NCI-H2081 treated with DMSO at 0.1 percent for 48 hours (cell line): ENCODE data around the gene MEIS2.

Experiments
- DNase-seq: peaks from one replicate; lab custom pipeline; 2025; lab: John Stamatoyannopoulos, UW

Gene MEIS2

GRCh38 chr15:37041042-37041441 is 59.3 kb downstream of the MEIS2 start:
- DNase-seq, result no peak

DNA sequence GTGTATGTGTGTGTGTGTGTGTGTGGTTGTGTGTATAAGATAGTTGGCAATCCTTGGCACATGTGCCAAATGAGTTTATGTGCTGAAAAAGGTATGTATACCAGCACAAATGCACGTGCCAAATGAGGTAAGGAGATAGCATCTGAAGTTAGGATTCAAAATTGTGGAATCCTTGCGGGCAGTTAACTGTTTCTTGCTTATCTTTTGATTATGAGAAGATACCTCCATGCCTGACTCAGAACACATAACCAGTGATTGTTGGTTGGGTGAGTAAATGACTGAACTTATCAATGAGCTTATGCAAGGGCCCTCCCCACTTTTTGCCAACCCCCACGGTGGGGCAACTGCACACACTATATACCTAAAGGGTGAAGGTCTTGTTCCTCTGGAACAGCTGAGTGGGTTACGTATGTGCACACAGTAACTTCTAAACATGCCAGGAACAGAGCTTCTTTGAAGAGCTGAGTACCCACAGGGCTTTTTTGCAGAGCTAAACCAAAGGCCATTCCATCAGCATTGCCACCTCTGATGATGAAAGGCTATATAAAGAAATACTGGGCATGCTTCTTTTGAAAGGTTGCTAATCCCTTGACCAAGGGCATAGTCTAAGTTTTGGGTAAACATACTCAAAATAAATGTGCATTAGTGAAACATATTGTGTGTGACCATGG is 60.1 kb downstream of the MEIS2 start:
- no peak for DNase-seq

- no peak for DNase-seq
Observed at GRCh38 chr15:37038716-37039106, 61.6 kb downstream of the MEIS2 start.

DNA sequence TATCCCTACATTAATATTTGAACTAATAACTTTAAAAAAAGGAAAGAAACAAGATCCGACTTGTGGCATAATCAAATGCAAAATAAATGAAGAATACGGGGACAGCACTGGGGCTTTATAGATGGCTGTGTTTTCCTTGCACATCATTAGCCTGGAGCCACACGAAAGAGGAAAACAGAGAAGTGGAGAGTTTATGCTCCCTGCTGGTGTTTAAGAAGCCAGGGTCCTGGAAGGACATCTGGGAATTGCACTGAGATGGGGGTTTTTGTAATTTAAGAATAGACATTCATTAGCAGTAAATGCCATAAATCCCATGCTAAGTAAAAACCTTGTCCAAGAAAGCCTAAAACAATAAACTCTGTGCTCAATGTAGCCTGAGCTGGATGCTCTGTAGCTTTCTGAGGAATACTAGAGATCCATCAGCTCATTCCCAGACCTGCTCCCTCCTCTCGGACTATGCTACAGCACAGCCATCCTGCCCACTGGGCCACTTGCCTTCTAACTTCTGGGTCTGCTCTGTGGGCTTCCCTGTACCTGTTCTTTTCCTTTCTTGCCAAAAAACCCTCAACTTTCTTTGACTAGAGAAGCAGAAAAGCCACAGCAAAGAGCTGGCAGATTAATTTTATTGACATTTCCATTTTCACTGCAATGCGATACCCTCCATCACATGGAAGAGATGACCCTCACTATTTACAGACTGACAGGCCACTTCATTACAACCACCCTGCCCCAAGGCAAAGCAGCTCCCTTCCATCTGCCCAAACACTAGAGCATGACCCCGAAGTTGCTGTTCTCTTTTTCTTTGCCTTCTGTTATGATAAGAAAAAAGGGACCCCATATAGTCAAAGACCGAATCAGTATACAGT is 62.3 kb downstream of the MEIS2 start:
- no peak for DNase-seq

GRCh38 chr15:37037071-37037655 is 63.2 kb downstream of the MEIS2 start:
- no peak for DNase-seq

GRCh38 chr15:37034835-37035748 is 65.3 kb downstream of the MEIS2 start:
- no peak for DNase-seq

DNA sequence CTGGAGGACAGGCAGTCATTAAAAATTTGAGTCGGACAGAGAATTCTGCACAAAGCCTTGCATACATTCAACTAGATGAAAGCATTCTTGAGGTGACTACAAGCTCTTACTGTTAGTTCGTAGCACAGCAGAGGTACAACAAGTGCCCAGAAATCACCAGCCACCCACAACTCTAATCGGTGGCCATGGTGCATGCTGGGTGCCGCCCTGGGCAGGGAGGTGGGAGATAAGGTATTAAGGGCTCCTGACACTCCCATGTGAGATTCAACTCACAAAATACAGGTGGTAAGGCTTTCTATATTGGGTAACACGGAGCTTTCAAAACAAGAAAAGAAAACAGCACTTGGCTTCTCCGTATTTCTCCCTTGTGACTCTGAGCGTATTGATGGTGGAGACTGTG is 66.0 kb downstream of the MEIS2 start:
- DNase-seq, result no peak

GRCh38 chr15:37032091-37032775 is 68.1 kb downstream of the MEIS2 start:
- no peak for DNase-seq

DNA sequence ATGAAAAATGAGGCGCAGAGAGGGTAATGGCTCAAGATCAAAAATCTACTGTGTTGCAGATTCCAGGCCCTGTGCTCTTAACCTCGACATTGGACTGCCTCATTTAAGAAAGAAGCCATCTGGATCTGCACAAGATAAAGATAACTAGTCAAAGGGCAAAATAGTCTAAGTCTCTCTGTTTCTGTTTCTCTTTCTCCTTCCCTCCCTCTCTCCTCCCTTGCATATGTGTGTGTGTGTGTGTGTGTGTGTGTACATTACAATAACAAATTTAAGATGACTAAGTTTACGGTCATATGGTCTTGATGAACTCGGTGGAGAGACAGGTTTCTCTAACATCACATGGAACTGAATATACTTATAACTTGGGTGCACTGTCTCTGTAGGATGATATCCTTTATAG is 69.2 kb downstream of the MEIS2 start:
- DNase-seq, result no peak

DNA sequence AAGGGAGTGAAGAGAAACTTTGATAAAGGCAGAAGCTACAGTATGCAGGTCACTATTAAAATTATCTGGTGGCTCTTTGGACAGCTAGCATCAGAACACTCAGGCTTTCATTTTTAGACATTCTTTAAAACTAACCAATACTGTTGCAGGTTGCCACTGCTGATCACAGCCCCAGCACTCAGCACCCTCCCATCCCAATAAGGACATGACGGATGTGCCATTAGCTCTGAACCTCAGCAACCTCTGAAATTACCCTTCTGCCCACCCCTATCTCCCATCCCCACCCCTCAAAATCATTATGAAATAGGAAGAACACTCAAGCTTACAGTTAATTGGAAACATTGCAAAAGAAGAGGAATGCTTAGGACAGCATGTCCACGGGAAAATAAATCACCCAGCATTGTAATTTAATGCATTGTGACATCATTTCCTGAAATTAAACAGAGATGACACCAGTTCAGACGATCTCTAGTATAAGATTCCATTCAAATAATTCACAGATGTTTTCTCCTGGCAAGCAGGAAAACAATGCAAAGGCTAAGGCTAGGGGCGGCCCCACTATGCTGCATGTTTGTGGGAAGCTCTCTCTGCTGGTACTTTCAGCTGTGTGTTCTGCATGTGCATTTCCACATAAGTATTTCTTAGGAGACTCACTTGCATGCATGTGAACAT is 71.6 kb downstream of the MEIS2 start:
- DNase-seq, result no peak

DNA sequence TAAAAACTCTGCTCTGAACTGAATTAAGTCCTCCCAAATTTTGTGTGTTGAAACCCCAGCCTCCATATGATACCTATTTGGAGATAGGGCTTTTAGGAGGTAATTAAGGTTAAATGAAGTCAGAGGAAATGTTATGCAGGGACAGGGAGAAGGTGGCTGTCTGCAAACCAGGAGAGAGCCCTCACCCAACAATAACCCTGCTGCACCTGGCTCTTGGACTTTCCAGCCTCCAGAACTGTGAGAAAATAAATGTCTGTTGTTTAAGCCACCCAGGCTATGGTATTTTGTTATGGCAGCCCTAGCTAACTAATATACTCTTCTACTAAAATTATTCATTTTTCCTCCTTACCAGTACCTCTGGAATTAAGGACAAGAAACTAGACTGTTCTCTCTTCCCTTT is 79.5 kb downstream of the MEIS2 start:
- no peak for DNase-seq

DNA sequence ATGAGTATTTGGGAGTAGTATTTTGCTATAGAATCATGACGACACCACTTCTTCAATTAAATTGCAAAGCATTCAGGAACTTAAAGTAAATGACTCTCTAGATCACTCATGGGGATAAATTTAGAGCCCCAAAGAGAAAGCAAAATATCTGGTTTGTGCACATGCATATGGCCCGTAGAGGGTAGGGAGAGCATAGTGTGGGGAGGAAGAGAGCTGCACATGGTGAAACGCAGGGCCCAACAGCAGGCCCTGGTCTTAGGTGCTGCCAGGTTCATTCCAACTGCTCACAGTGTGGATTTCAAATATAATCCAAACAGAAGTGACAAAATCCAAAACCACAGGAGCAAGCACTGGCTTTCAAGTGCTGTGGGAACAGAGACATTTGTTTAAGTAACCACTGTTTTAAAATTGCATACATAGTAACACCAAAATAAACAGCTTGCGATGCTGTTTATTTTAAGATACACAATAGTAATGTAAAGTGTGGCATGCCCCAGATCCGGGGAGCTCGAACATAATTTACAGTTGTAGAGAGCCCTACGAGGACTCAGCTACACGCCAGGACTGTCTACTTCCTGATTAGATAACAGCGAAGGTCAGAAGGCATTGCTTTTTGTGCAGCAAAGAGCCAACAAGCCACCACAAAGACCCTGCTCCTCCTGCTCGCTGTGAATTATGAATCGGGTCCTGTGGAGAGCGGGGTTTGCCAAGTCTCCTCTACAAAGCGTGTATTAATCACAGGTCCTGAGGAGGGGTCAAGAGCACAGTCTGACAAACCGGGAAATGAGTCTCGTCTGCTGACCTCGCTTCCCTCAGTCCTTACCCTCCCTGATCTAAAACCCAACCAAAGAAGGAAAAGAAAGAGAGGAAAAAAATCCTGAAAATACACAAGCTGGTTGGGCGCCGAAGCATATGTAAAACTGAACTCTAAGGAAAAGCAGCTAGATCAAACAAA is 80.6 kb downstream of the MEIS2 start:
- peak; percentile 87 for DNase-seq

DNA sequence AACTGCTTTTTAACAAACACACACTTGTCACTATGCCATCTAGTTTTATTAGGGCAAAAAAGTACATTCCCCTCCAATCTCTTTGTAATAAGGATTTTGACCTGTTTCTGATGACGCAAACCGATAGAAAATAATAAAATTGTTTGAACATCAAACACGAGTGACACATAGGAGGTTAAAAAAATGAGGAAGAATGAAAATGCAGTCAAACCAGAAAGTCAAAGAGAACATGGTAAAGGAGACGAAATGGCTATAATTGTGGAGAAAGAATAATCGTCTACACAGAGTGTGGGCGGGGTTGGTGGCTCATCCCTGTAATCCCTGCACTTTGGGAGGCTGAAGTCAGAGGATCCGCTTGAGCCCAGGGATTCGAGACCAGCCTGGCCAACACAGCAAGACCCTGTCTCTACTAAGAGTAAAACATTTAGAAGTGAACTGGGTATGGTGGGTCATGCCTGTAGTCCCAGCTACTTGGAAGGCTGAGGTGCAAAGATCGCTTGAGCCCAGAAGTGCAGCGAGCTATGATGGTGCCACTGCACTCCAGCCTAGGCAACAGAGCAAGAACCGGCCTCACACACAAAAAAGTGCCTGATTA is 83.2 kb downstream of the MEIS2 start:
- no peak for DNase-seq

DNA sequence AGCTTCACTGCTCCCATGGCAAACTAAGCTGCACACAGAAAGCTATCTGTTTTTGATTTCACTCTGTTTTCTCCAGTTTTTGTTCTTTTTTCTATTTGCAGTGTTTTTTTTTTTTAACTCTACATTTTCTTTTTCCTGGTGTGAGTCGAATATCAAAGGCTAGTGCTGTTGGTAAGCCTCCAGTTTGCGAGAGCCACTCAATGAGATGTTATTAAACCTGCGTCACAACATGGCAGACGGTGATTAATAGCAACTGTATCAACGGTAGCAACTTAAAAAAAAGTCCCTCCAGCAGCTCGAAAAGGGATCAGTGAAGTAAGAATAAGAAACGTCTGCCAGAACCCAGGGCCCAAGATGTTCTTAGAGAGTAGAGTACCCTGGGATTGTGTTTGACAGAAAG is 84.1 kb downstream of the MEIS2 start:
- DNase-seq, result no peak

GRCh38 chr15:37015451-37015850 is 84.9 kb downstream of the MEIS2 start:
- DNase-seq, result no peak

DNA sequence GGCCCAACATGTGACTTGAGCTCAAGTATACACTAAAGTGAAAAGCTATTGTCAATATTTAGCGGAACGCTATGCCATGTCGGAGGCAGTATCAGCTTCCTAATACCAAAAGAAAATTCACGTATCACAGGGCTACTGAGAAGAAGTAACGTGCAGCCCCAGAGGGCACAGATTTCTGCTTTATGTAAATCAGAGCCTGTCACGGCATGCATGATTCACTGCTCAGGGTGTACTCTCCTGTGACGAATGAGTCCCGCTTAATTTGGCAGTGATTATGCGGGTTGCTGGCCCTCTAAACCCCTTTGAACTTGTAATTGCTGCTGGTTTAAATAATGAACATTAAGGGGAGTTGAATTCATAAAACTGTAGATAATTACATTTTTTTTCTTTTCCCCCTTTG is 85.3 kb downstream of the MEIS2 start:
- no peak for DNase-seq

- no peak for DNase-seq
Observed at GRCh38 chr15:37014566-37014965, 85.8 kb downstream of the MEIS2 start.

DNA sequence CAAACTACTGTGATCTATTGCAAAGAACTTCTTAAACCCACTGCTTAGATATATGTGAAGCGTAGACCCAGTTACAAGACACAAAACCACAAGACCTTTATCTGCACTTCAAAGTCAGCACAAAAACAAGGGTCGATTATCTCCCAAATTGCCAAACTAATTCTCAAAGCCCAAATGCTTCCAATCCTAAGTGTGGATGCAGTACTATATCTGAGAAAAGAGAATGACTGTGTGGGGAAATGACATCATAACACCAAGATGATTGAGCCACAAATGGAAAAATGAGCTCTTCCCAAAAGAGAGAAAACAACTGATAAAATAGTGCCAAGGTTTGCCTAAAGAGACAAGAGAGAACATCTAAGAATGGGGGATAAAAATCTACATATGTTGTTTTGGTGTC is 86.2 kb downstream of the MEIS2 start:
- DNase-seq, result no peak

DNA sequence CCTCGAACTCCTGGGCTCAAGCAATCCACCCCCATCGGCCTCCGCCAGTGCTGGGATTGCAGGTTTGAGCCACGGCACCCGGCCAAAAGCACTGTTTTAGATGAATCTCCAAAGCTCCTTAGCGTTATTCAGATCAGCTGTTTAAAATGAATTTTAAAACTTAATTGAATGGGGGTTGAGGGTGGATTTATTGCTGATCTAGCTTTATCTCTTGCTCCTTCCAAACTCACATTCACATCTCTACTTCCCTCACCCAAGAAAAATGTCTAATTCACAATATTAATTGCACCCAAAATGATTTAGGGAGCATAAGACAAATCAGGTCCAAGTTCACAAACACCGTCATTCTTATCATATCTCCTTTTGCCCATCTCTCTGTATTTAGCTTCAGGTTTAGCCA is 89.8 kb downstream of the MEIS2 start:
- DNase-seq, result no peak
